MCF 10A (cell line): ENCODE data around the gene CD209. TPM values are rescaled to one million over a fixed set of nuclear protein-coding genes. Genes with fewer than 3 reads are reported as not detected.

ENCODE experiments used
- BruUV-seq: library from RNA; stranded (reverse); fragments of 400-500 nt; replicated peaks from 2 replicates; lab custom pipeline; 2021; lab: Mats Ljungman, UMichigan
- CTCF ChIA-PET: fragments of 300-600 bp; sonication (Branson Sonifier 250); formaldehyde crosslinking; extraction: SDS; loops from one replicate; lab custom pipeline; 2021; ENCODE audit warnings: antibody characterized with exemption, inconsistent platforms; lab: Yijun Ruan, JAX
- POLR2A ChIA-PET: fragments of 300-600, 350-650 bp; sonication (Branson Sonifier 250); formaldehyde crosslinking; extraction: SDS; loops from one replicate; lab custom pipeline; 2020; ENCODE audit warnings: antibody characterized with exemption, inconsistent platforms; lab: Yijun Ruan, JAX
- DNase-seq: peaks from one replicate; pipeline ENCODE4 v3.0.0-alpha.2; 2018; ENCODE audit not compliant: unreplicated experiment
- H3K27ac Mint-ChIP-seq: one replicate; pipeline ENCODE4 v1.8.0; 2022; ENCODE audit warnings: mild to moderate bottlenecking, low read depth, mixed read lengths; ENCODE audit not compliant: unreplicated experiment
- H3K27me3 Mint-ChIP-seq: one replicate; pipeline ENCODE4 v1.8.0; 2022; ENCODE audit warnings: mixed read lengths; ENCODE audit not compliant: insufficient read depth, unreplicated experiment
- H3K36me3 Mint-ChIP-seq: one replicate; pipeline ENCODE4 v1.8.0; 2022; ENCODE audit warnings: mild to moderate bottlenecking, moderate library complexity, mixed read lengths; ENCODE audit not compliant: insufficient read depth, unreplicated experiment
- H3K4me1 Mint-ChIP-seq: one replicate; pipeline ENCODE4 v1.8.0; 2022; ENCODE audit warnings: mixed read lengths; ENCODE audit not compliant: insufficient read depth, unreplicated experiment
- H3K4me3 Mint-ChIP-seq: one replicate; pipeline ENCODE4 v1.8.0; 2022; ENCODE audit warnings: mild to moderate bottlenecking, moderate library complexity, mixed read lengths; ENCODE audit not compliant: unreplicated experiment
- H3K9me3 Mint-ChIP-seq: one replicate; pipeline ENCODE4 v1.8.0; 2022; ENCODE audit warnings: mixed read lengths; ENCODE audit not compliant: unreplicated experiment
- CTCF ChIP-seq: fragments of 200-600 bp; IDR thresholded peaks from one replicate; pipeline ENCODE4 v1.8.0; 2022; ENCODE audit warnings: antibody characterized with exemption, mild to moderate bottlenecking; ENCODE audit not compliant: unreplicated experiment
- intact Hi-C: fragments of 100-400 bp; cut with micrococcal nuclease; formaldehyde crosslinking; loops from 2 replicates; pipeline ENCODE4 v1.14.1; 2022
- total RNA-seq: library from RNA; stranded (reverse); gene quantifications from 2 replicates; pipeline ENCODE4 v1.2.3, GENCODE V29; 2022

The CD209 gene
- total RNA-seq, 1 experiment from 2014 or later: not detected

- Mint-ChIP-seq H3K4me3 (no peak overlapping the region), H3K36me3 (no peaks in the 10 kb centered on the region), H3K9me3 (no peaks in the 10 kb centered on the region), H3K27me3 (peaks cover 5% of the 10 kb centered on the region), H3K4me1 (no peaks in the 10 kb centered on the region), H3K27ac (no peak overlapping the region)
- DNase-seq: no peak
- ChIA-PET POLR2A (no interaction called here), CTCF (no interaction called here)
- no TSS peak for BruUV-seq
- no peak for TF ChIP-seq CTCF
- intact Hi-C loops: no loop called here
Measured at GRCh38 chr19:7722231-7722651, 25.1 kb downstream of the CD209 start.

GRCh38 chr19:7720351-7720750 lies 27.0 kb downstream of the CD209 start:
- Mint-ChIP-seq H3K9me3 (no peaks in the 10 kb centered on the region), H3K27me3 (no peaks in the 10 kb centered on the region), H3K4me1 (no peaks in the 10 kb centered on the region), H3K27ac (no peak overlapping the region), H3K4me3 (no peak overlapping the region), H3K36me3 (no peaks in the 10 kb centered on the region)
- DNase-seq: no peak
- ChIA-PET CTCF (interaction anchor here (0.6 kb wide), 1 partner anchor 164 kb away, joined by 3 read pairs; no protein-coding TSS in a partner anchor), POLR2A (no interaction called here)
- TF ChIP-seq CTCF: no peak
- BruUV-seq: no TSS peak
- intact Hi-C loops: no loop called here

GRCh38 chr19:7718668-7719067 lies 28.7 kb downstream of the CD209 start:
- POLR2A ChIA-PET: no interaction called here
- TF ChIP-seq CTCF: no peak
- no peak for DNase-seq
- CTCF ChIA-PET: interaction anchor here (0.7 to 1.1 kb wide), 2 partner anchors 15 to 364 kb away, joined by 3 to 5 read pairs; no protein-coding TSS in a partner anchor
- no peak overlapping the region for H3K27ac Mint-ChIP-seq
- intact Hi-C loops: no loop called here
- H3K27me3 Mint-ChIP-seq: no peaks in the 10 kb centered on the region
- no peaks in the 10 kb centered on the region for H3K9me3 Mint-ChIP-seq
- BruUV-seq: no TSS peak
- no peaks in the 10 kb centered on the region for H3K4me1 Mint-ChIP-seq
- H3K4me3 Mint-ChIP-seq: no peak overlapping the region
- no peaks in the 10 kb centered on the region for H3K36me3 Mint-ChIP-seq

- CTCF ChIA-PET: interaction anchor here (0.6 kb wide), 1 partner anchor 885 kb away, joined by 3 read pairs; no protein-coding TSS in a partner anchor
- BruUV-seq: no TSS peak
- TF ChIP-seq CTCF: no peak
- DNase-seq: no peak
- Mint-ChIP-seq H3K4me1 (no peaks in the 10 kb centered on the region), H3K4me3 (no peak overlapping the region), H3K27me3 (no peaks in the 10 kb centered on the region), H3K27ac (no peak overlapping the region), H3K9me3 (no peaks in the 10 kb centered on the region), H3K36me3 (no peaks in the 10 kb centered on the region)
- POLR2A ChIA-PET: no interaction called here
- intact Hi-C loops: no loop called here
Measured at GRCh38 chr19:7716762-7717161, 30.6 kb downstream of the CD209 start.
